ENCODE measurements around the gene SLC25A43.

SLC25A43 gene

DNA sequence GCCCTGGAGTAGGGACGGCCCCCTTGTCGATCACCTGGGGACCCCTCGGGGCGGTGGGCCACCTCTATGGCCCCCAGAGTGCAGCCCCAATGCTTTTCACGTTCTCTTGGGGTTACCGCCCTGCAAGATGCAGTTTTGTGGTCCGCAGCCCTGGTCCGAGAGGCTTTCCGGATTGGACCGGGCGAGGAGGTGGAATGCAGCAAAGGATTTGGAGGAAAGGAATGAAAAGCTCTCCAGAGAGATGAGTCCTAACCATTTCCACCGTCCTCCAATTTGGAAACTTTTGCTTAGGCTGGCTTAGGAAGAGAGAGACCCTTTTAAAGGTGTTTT lies 601 bp downstream of the SLC25A43 start:
- TF ChIP-seq EZH2 (IDR thresholded peaks at IDR 0.05), result no peak
- no peak for TF ChIP-seq POLR2AphosphoS5 (IDR thresholded peaks at IDR 0.05; ENCODE audit: borderline replicate concordance, low read depth, low read length)
- no peak for TF ChIP-seq FOXP2 (optimal IDR thresholded peaks at IDR 0.05; ENCODE audit: control extremely low read depth, extremely low read length, insufficient read depth)
- Histone ChIP-seq H3K9ac (ENCODE audit: insufficient read length) (no peak overlapping the region), H3K9me3 (ENCODE audit: low read depth, low read length) (no peaks in the 10 kb centered on the region), H3K4me3 (no peak overlapping the region), H3K36me3 (ENCODE audit: insufficient read depth, low read length) (no peaks in the 10 kb centered on the region), H3K27ac (no peak overlapping the region)
- no peak for DNase-seq (ENCODE audit: low read depth, low spot score)

GRCh38 chrX:119401569-119401968 lies 2.4 kb downstream of the SLC25A43 start:
- no peaks in the 10 kb centered on the region for H3K36me3 ChIP-seq (ENCODE audit: insufficient read depth, low read length)
- no peak for DNase-seq (ENCODE audit: low read depth, low spot score)
- no peak overlapping the region for H3K27ac ChIP-seq
- TF ChIP-seq FOXP2 (optimal IDR thresholded peaks at IDR 0.05; ENCODE audit: control extremely low read depth, extremely low read length, insufficient read depth) (no peak), POLR2AphosphoS5 (IDR thresholded peaks at IDR 0.05; ENCODE audit: borderline replicate concordance, low read depth, low read length) (no peak), EZH2 (IDR thresholded peaks at IDR 0.05) (no peak)
- H3K9me3 ChIP-seq (ENCODE audit: low read depth, low read length), result no peaks in the 10 kb centered on the region
- no peak overlapping the region for H3K4me3 ChIP-seq
- H3K9ac ChIP-seq (ENCODE audit: insufficient read length), result no peak overlapping the region

DNA sequence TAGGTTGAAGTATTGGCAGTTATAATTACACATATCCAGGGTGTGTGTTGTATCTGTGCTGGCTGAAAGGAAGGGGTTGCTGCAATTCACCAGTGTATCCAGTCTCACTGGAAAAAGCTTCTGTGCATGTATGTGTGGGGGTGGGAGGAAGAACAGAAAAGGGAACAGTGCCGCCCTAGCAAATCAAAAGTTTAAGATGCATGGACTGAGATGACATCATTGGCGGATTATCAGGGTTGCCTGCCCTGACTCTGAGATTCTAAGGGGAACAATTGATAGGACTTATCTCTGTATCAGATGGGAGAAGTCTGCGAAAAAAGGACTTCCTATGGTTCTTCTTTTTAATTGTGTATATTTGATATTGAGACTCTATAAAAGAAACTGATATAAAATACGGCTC lies 3.5 kb downstream of the SLC25A43 start:
- TF ChIP-seq FOXP2 (optimal IDR thresholded peaks at IDR 0.05; ENCODE audit: control extremely low read depth, extremely low read length, insufficient read depth), result no peak
- TF ChIP-seq EZH2 (IDR thresholded peaks at IDR 0.05), result no peak
- no peak for TF ChIP-seq POLR2AphosphoS5 (IDR thresholded peaks at IDR 0.05; ENCODE audit: borderline replicate concordance, low read depth, low read length)
- H3K9me3 ChIP-seq (ENCODE audit: low read depth, low read length), result no peaks in the 10 kb centered on the region
- no peak overlapping the region for H3K9ac ChIP-seq (ENCODE audit: insufficient read length)
- H3K27ac ChIP-seq, result no peak overlapping the region
- DNase-seq (ENCODE audit: low read depth, low spot score), result no peak
- H3K4me3 ChIP-seq, result no peak overlapping the region
- H3K36me3 ChIP-seq (ENCODE audit: insufficient read depth, low read length), result no peaks in the 10 kb centered on the region

DNA sequence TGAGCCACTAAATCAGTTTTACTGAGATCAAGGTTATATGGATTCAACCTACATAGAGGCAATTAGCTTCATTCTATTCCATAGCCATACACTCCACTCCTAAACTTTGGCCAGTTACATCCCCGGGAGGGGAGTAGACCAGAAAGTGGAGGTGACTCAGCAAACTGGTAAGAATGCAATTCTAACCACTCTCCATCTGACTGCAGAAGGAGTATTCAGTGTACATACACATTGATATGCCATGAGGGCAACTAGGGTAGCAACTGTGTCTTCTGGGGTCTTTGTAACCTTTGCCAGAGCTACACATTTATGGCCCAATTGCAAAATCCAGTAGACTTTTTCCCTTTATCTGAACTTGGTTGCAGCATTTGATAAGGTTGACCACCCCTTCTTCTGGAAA lies 7.6 kb downstream of the SLC25A43 start:
- H3K4me3 ChIP-seq, result no peak overlapping the region
- H3K9ac ChIP-seq (ENCODE audit: insufficient read length), result no peak overlapping the region
- TF ChIP-seq FOXP2 (optimal IDR thresholded peaks at IDR 0.05; ENCODE audit: control extremely low read depth, extremely low read length, insufficient read depth) (no peak), POLR2AphosphoS5 (IDR thresholded peaks at IDR 0.05; ENCODE audit: borderline replicate concordance, low read depth, low read length) (no peak), EZH2 (IDR thresholded peaks at IDR 0.05) (no peak)
- no peak for DNase-seq (ENCODE audit: low read depth, low spot score)
- H3K36me3 ChIP-seq (ENCODE audit: insufficient read depth, low read length), result no peaks in the 10 kb centered on the region
- H3K27ac ChIP-seq, result no peak overlapping the region
- H3K9me3 ChIP-seq (ENCODE audit: low read depth, low read length), result no peaks in the 10 kb centered on the region

DNA sequence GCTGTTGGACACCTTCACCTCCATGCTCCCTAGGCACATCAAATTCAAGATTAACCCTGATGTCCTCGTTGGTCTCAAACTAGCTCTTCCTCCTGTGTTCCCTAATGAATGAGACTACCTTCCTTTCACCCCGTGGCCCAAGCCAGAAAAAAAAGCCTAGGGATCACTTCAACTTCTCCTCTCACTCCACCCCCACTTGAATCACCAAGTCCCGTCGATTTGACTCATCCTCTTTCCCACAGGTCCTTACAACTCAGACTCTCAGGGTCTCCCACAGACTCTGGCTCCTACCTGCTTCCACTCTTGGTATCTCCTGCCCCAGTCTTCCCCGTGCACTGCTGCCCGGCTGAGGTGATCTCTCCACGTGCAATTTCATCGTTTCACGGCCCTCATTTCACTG lies 8.5 kb downstream of the SLC25A43 start:
- H3K9me3 ChIP-seq (ENCODE audit: low read depth, low read length), result no peaks in the 10 kb centered on the region
- no peak overlapping the region for H3K4me3 ChIP-seq
- TF ChIP-seq POLR2AphosphoS5 (IDR thresholded peaks at IDR 0.05; ENCODE audit: borderline replicate concordance, low read depth, low read length) (no peak), EZH2 (IDR thresholded peaks at IDR 0.05) (no peak)
- H3K9ac ChIP-seq (ENCODE audit: insufficient read length), result no peak overlapping the region
- DNase-seq (ENCODE audit: low read depth, low spot score), result no peak
- H3K27ac ChIP-seq, result no peak overlapping the region
- no peaks in the 10 kb centered on the region for H3K36me3 ChIP-seq (ENCODE audit: insufficient read depth, low read length)

DNA sequence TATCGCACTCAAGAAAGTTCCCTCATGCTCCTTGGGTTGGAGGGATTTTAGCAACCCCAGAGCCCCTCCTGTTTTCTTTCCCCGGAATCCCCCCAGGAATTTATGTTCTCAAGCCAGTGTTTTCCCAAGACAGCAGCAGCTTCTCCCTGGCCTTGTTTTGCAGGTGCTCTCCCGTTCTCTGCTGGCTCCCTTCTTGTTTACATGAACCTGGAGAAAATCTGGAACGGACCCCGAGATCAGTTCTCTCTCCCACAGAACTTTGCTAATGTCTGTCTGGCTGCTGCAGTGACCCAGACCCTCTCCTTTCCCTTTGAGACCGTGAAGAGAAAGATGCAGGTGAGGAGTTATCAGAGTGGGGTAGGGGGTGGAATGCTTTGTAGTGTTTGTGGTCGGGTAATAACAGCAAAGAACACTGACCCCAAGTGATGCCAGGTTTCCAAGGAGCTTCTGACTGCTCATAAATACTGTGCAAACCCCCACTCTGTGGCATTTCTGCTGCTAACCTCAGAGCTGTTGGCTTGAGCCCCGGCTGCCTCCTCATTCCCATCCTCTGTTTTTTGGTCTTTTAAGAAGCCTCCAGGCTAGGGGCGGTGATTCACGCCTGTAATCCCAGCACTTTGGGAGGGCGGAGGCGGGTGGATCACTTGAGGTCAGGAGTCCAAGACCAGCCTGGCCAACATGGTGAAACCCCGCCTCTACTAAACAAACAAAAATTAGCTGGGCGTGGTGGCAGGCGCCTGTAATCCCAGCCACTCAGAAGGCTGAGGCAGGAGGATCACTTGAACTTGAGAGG lies 11.1 kb downstream of the SLC25A43 start:
- DNase-seq (ENCODE audit: low read depth, low spot score), result no peak
- TF ChIP-seq POLR2AphosphoS5 (IDR thresholded peaks at IDR 0.05; ENCODE audit: borderline replicate concordance, low read depth, low read length), result no peak
- TF ChIP-seq EZH2 (IDR thresholded peaks at IDR 0.05), result no peak
- TF ChIP-seq FOXP2 (optimal IDR thresholded peaks at IDR 0.05; ENCODE audit: control extremely low read depth, extremely low read length, insufficient read depth), result no peak

DNA sequence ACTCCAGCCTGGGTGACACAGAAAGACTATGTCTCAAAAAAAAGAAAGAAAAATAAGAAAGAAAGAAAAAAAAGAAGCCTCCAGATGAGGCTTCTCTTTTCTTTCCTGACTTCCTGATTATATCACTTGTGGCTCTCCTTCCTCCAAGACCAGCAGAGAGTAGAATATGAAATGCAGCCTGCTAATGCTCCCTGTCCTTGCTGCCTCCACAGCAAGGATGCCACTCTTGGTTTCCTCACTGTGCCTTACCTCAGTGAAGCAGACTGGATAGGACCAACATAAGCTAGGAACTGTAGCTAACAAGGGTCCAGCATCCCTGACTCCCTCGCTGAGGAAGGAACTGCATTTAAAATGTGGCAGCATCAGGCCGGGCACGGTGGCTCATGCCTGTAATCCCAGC lies 11.7 kb downstream of the SLC25A43 start:
- no peaks in the 10 kb centered on the region for H3K9me3 ChIP-seq (ENCODE audit: low read depth, low read length)
- H3K9ac ChIP-seq (ENCODE audit: insufficient read length), result no peak overlapping the region
- no peaks in the 10 kb centered on the region for H3K36me3 ChIP-seq (ENCODE audit: insufficient read depth, low read length)
- H3K4me3 ChIP-seq, result no peak overlapping the region
- DNase-seq (ENCODE audit: low read depth, low spot score), result no peak
- no peak for TF ChIP-seq EZH2 (IDR thresholded peaks at IDR 0.05)
- no peak for TF ChIP-seq FOXP2 (optimal IDR thresholded peaks at IDR 0.05; ENCODE audit: control extremely low read depth, extremely low read length, insufficient read depth)
- TF ChIP-seq POLR2AphosphoS5 (IDR thresholded peaks at IDR 0.05; ENCODE audit: borderline replicate concordance, low read depth, low read length), result no peak
- no peak overlapping the region for H3K27ac ChIP-seq

More for the DNA sequence above, 11.1 kb downstream of the SLC25A43 start:
- Histone ChIP-seq H3K9me3 (ENCODE audit: low read depth, low read length) (no peaks in the 10 kb centered on the region), H3K4me3 (no peak overlapping the region), H3K36me3 (ENCODE audit: insufficient read depth, low read length) (no peaks in the 10 kb centered on the region), H3K27ac (no peak overlapping the region), H3K9ac (ENCODE audit: insufficient read length) (no peak overlapping the region)

DNA sequence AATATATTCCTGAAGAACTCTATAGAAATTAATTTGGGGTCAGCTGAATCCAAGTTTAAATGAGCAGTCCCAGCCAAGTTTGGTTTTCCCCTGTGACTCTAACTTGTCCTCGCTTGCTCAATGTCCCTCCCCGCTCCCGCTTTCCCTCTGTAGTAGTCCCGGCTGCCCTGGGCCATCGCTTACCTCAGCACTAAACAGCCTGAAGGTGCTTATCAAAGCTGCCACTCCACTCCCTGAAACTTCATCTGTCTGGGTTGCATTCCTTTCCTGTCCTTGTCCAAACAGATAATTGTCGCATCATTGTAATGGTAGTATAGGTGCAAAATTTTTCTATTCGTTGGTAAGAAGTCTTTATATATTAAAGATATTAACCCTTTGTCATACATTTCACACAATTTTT lies 12.8 kb downstream of the SLC25A43 start:
- Histone ChIP-seq H3K27ac (no peak overlapping the region), H3K9ac (ENCODE audit: insufficient read length) (no peak overlapping the region), H3K9me3 (ENCODE audit: low read depth, low read length) (no peaks in the 10 kb centered on the region), H3K4me3 (no peak overlapping the region), H3K36me3 (ENCODE audit: insufficient read depth, low read length) (no peaks in the 10 kb centered on the region)
- DNase-seq (ENCODE audit: low read depth, low spot score), result no peak
- TF ChIP-seq FOXP2 (optimal IDR thresholded peaks at IDR 0.05; ENCODE audit: control extremely low read depth, extremely low read length, insufficient read depth) (no peak), POLR2AphosphoS5 (IDR thresholded peaks at IDR 0.05; ENCODE audit: borderline replicate concordance, low read depth, low read length) (no peak), EZH2 (IDR thresholded peaks at IDR 0.05) (no peak)

- Histone ChIP-seq H3K4me3 (no peak overlapping the region), H3K9ac (ENCODE audit: insufficient read length) (no peak overlapping the region), H3K9me3 (ENCODE audit: low read depth, low read length) (no peaks in the 10 kb centered on the region), H3K36me3 (ENCODE audit: insufficient read depth, low read length) (no peaks in the 10 kb centered on the region), H3K27ac (no peak overlapping the region)
- TF ChIP-seq POLR2AphosphoS5 (IDR thresholded peaks at IDR 0.05; ENCODE audit: borderline replicate concordance, low read depth, low read length) (no peak), EZH2 (IDR thresholded peaks at IDR 0.05) (no peak), FOXP2 (optimal IDR thresholded peaks at IDR 0.05; ENCODE audit: control extremely low read depth, extremely low read length, insufficient read depth) (no peak)
- DNase-seq (ENCODE audit: low read depth, low spot score), result no peak
Measured at GRCh38 chrX:119417376-119417775, 18.2 kb downstream of the SLC25A43 start.
